GM19438 (cell line): ENCODE results near the gene ADAMTS12.
"Not testable (repeated sequence)": the region's sequence is repeated elsewhere in the genome, so short reads cannot be mapped to it uniquely, and the experiment has no call there.

ENCODE experiments used
- ATAC-seq: cut with Tn5 transposase; IDR thresholded peaks from one replicate; pipeline ENCODE4 v1.9.1; 2021; ENCODE audit warnings: low read depth; ENCODE audit not compliant: unreplicated experiment

Gene ADAMTS12

GRCh38 chr5:33557605-33558004, 334.2 kb downstream of the ADAMTS12 start:
- no peak for ATAC-seq

- no peak for ATAC-seq
These were observed 335.2 kb downstream of the ADAMTS12 start for GRCh38 chr5:33556330-33557328.

GRCh38 chr5:33549982-33550567, 341.7 kb downstream of the ADAMTS12 start:
- no peak for ATAC-seq

GRCh38 chr5:33539790-33540189, 352.0 kb downstream of the ADAMTS12 start:
- ATAC-seq: not testable (repeated sequence)

- ATAC-seq: no peak
These were observed 352.6 kb downstream of the ADAMTS12 start for GRCh38 chr5:33539212-33539611.

- ATAC-seq: no peak
These were observed 353.6 kb downstream of the ADAMTS12 start for GRCh38 chr5:33538201-33538600.

GRCh38 chr5:33537240-33537639, 354.6 kb downstream of the ADAMTS12 start:
- ATAC-seq: no peak

- no peak for ATAC-seq
These were observed 355.0 kb downstream of the ADAMTS12 start for GRCh38 chr5:33536802-33537201.

- no peak for ATAC-seq
These were observed 360.0 kb downstream of the ADAMTS12 start for GRCh38 chr5:33531824-33532223.

GRCh38 chr5:33531037-33531298, 360.8 kb downstream of the ADAMTS12 start:
- ATAC-seq: no peak

- ATAC-seq: no peak
These were observed 361.4 kb downstream of the ADAMTS12 start for GRCh38 chr5:33530183-33531036.

GRCh38 chr5:33527696-33528095, 364.1 kb downstream of the ADAMTS12 start:
- ATAC-seq: no peak

GRCh38 chr5:33526755-33527154, 365.0 kb downstream of the ADAMTS12 start:
- no peak for ATAC-seq

- no peak for ATAC-seq
These were observed 367.3 kb downstream of the ADAMTS12 start for GRCh38 chr5:33524476-33524875.

GRCh38 chr5:33523208-33523771, 368.5 kb downstream of the ADAMTS12 start:
- ATAC-seq: no peak

GRCh38 chr5:33516421-33516820, 375.4 kb downstream of the ADAMTS12 start:
- ATAC-seq: no peak

GRCh38 chr5:33515366-33515765, 376.4 kb downstream of the ADAMTS12 start:
- ATAC-seq: not testable (repeated sequence)

GRCh38 chr5:33513462-33514185, 378.2 kb downstream of the ADAMTS12 start:
- ATAC-seq: no peak

- no peak for ATAC-seq
These were observed 382.8 kb downstream of the ADAMTS12 start for GRCh38 chr5:33509036-33509435.

- no peak for ATAC-seq
These were observed 384.4 kb downstream of the ADAMTS12 start for GRCh38 chr5:33507426-33507825.
